HG03039 (cell line): Measurements from ENCODE around the gene ISG15.
"Not testable (repeated sequence)": the region's sequence is repeated elsewhere in the genome, so short reads cannot be mapped to it uniquely, and the experiment has no call there.

Source experiments
- ATAC-seq: cut with Tn5 transposase; IDR thresholded peaks from one replicate; pipeline ENCODE4 v1.9.1; 2021; ENCODE audit warnings: mild to moderate bottlenecking, moderate library complexity; ENCODE audit not compliant: unreplicated experiment

The ISG15 gene

DNA sequence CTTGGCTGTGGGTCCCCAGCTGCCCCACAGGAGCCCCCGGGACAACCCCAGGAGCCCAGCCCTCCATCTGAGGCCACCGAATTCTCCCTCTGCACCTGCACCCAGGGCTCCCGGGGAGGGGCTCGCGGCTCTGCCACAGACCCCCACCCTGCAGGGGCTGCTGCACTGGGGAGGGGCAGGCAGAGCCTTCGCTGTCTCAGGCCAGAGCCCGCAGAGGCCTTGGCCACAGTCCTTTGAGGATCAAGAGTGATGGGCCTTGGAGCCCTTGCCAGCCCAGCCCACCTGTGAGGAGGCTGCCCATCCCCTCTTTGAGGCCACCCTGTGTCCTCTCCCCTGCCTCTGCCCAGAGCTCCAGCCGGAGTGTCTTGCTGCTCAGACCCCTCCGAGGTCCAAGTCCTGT is 37.9 kb upstream of the ISG15 start:
- ATAC-seq: no peak

DNA sequence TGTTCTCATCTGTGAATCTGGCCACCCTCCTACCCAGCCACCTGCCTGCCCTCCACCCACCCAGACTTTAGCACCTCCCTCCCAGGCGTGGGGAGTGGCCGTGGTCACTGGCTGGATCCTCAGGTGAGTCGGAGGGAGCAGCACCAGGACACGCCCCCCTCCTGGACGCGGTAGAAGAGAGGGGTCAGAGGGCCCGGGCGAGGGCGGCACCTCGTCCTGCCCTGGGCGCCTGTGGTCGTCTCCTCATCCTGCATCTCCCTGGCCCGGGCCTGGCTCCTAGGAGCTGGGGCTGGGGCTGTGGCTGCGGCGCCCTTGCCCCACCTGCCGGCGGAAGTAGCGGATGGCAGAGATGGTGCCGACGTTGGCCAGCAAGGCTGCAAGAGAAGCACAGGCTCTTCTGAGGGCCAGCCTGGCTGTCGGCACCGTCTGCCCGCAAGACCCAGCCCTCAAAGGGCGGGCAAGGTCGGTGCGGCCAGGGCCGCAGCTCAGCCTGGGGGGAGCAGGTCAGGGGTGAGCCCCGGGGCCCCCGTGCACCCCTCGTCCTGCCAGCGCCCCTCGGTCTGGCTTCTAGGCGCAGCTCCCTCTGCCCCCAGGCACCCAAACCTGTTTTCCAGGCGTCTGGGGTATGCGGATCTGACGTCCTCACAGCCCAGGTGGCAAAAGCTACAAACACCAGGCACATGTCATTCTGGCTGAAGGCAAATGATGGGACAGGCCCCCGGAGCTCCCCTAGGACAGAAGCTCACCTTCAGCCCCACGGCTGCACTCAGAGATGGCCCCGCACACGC is 37.2 kb upstream of the ISG15 start:
- no peak for ATAC-seq

DNA sequence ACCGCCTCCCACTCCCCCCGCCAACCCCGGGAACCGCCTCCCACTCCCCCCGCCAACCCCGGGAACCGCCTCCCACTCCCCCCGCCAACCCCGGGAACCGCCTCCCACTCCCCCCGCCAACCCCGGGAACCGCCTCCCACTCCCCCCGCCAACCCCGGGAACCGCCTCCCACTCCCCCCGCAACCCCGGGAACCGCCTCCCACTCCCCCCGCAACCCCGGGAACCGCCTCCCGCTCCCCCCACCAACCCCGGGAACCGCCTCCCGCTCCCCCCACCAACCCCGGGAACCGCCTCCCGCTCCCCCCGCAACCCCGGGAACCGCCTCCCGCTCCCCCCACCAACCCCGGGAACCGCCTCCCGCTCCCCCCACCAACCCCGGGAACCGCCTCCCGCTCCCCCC is 36.5 kb upstream of the ISG15 start:
- ATAC-seq: not testable (repeated sequence)

DNA sequence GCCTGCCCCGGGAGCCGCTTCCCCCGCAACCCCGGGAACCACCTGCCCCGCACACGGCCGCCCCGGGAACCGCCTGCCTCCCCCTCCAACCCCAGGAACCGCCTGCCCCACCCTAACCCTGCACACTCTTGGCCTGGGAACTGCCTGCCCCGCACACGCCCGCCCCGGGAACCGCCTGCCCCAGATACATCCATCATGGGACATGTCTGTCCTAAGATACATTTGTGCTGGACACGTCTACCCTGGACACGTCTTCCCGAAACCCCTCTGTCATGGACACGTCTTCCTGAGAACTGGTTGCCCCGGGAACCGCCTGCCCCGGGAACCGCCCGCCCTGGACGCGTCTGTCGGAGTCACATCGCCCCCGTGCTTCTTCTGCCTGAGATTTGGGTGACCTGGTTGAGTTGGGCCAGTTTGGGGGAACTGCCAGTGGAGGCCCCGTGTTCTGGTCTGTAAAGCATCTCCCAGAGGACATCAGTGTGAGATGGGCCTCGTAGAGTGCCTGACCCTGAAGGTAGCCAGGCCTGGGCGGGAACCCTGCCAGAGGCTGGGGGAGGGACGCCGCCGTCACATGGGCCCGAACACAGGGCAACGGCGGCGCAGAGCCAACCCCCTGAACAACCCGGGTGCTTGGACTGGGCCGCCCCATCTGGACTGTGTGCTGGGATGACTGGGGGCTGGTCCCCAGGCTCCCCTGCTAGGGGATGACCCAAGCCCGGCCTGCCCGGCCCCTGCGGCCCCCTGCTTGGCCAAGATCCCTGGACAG is 35.0 kb upstream of the ISG15 start:
- ATAC-seq: no peak

DNA sequence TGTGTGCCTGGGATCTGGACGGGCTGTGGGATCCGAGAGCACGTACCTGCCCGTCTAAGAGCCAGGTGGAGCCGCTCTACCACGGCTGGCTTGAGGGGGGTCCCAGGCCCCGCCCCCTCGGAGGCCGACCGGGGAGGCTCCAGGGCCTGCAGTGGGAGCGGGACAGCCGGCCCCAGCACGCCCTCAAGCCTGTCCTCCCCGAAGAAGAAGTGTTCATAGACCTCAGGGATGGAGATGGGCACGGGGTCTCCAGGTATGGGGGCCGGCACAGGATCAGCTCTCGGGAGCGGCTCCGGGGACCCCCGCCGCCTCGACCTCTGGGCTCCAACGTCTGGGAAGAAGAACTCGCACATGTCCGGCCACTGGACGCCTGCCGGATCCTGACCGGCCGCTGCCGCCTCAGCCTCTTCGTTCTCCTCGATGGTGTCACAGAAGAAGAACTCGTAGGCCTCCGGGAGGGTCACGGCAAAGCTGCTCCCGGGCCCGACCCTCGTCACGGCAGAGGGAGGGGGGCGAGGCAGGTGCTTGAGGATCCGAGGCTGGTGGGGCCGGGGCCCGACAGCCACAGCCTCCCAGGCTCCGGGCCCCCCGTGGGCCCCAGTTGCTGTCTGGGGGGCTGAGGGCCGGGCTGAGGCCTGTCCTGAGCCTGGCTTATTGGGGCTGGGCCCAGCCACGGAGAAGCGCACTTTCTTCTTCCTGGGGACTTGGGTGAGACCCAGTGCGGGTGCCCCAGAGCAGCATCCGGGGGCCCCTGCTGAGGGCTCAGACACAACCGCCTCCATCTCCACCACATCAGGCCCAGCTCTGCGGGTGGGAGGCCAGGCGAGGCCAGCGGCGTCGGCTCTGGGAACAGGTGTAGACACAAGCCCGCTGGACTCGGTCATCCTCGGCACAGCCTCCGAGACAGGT is 34.2 kb upstream of the ISG15 start:
- no peak for ATAC-seq

DNA sequence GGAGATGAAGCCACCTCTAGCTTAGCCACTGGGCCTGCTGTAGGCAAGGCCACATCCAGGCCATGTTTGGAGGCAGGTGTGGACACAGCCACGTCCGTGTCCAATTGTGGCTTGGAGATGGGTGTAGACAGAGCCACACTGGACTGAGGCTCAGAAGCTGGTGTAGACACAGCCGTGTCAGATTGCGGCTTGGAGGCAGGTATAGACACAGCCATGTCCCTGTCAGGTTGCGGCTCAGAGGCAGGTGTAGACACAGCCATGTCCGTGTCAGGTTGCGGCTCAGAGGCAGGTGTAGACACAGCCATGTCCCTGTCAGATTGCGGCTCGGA is 33.6 kb upstream of the ISG15 start:
- ATAC-seq: no peak

DNA sequence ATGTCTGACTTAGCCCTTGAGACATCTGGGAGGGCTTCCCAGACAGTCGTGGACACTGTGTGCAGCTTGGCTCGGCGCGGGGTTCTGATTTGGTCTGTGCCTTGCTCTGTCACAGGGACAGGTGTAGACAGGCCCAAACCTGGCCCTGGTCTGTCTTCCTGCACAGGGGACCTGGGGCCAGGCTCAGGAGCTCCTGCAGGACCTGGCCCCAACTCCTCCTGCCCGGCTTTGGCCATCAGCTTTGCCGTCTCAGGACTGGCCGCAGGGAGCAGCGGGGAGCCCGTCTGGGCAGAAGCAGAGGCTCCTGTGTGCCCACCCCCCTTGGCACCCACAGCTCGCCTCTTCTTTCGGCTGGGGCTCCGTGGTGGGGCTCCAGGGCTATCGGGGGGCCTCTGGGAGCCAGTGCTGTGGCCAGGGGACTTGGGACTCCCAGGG is 33.1 kb upstream of the ISG15 start:
- ATAC-seq: no peak

DNA sequence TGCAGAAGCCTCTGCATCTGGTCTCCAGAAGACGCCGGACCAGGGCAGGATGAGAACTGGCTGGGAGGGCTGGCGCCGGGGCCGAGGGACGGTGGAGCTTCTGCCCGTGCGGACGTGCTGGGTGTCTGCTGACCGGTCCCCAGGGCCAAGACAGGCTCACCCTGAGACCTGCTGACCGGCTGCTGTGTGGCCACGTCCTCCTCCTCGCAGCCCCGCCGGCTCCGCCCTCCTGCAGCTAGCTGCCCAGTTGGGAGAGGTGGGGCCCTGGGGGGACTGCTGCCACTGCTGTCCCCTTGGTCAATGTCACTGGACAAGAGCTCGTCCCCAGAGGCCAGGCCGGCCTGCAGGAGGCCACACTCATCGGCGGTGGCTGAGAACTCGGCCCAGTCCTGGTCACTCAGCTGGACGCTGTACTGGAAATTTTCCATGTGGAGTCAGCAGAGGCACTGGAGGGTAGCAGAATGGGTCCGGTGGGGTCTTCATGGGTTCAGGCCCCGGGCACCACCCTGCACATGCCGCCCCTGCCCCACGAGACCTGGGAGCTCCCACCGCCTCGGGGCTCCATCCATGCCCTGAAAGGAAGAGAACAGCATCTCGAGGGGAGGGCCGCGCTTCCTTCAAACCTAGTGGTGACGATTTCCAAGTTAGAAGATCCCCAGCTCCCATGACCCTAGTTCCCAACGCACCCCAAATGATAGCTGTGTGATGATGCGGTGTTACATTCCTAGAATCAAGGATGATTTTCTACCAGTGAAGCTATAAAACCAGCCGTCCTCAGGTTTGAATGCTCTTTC is 32.5 kb upstream of the ISG15 start:
- no peak for ATAC-seq

DNA sequence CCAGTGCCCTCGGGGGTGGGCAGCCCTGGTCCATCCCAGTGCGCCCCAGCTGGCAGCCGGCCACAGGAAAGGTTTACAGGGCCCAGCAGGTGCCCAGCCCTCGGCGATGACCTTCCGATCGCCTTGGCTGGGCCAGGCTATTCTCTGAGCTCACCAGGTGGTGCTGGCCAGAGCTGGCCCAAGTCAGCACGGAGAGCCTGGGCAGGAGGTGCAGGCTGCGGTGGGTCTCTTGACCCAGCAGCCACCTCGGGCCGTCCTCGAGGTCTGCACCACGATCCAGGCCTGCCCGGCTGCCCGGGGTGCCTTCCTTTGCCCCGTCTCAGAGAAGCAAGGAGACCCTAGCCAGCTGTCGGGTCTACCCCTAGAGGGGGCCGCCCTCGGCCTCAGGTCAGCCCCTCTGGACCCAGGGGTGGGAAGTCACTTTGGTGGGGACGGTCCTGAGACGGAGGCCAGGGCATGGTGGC is 31.8 kb upstream of the ISG15 start:
- ATAC-seq: no peak

DNA sequence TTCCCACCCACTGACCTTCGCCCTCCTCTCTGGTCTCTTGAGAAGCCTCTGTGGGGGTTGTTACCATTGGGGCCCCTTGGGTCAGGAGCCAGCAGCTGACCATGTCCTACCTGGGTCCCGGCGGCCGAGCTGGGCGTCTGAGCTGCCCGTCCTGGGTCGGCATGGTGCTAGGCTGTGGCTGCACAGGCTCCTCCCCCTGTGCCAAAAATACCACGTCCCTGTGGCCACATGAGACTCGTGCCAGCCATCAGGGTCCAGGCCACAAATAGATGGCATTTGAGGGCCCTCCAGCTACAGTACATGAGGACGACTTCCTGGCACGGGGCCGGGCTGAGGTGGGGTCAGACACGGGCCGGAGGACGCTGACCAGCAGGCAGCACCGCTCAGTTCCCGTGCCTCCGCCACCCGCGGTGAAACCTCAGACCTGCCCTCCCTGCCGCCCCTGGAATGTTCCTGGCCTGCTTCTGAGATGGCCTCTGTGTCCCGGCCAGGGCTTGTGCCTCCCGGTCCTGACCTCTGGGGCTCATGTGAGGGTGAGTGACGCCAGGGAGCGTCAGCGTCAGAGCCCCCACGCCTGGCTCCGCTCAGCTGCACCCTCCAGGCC is 31.2 kb upstream of the ISG15 start, which contains the start of gene PERM1:
TSS of gene PERM1 (minus strand) at position 139 of the 604 bp plus-strand sequence. CDS start 1,064 bp downstream, outside the sequence.
- ATAC-seq: no peak

DNA sequence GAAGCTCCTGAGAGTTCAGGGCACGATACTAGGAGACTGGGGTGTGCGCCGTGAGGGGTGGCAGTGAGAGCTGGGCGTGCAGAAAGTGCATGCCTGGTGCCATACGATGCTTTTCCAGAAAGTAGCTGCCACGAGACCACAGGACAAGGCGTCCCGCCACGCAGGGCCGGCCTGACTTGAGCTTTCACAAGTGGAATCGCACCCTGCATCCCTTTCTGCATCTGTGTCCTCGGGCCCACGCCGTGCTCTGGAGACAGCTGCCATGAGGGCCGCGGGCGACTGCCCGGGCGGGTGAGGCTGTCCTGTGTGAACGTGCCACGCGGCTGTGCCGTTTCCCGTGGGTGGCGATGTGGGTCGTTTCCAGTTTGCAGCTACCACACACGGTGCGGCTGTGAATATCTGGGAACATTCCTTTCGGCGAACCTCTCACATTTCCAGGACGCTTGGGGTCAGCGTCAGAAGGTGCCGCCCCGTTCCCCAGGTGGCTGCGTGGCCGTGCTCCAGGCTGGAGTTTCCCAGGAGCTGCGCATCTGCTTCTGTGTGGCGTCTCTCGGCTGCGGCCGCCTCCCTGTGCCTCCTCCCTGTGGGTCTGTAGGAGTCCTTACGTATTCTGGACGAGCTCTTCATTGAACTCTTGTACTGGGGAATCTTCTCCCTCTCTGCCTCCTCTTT is 30.4 kb upstream of the ISG15 start:
- no peak for ATAC-seq

DNA sequence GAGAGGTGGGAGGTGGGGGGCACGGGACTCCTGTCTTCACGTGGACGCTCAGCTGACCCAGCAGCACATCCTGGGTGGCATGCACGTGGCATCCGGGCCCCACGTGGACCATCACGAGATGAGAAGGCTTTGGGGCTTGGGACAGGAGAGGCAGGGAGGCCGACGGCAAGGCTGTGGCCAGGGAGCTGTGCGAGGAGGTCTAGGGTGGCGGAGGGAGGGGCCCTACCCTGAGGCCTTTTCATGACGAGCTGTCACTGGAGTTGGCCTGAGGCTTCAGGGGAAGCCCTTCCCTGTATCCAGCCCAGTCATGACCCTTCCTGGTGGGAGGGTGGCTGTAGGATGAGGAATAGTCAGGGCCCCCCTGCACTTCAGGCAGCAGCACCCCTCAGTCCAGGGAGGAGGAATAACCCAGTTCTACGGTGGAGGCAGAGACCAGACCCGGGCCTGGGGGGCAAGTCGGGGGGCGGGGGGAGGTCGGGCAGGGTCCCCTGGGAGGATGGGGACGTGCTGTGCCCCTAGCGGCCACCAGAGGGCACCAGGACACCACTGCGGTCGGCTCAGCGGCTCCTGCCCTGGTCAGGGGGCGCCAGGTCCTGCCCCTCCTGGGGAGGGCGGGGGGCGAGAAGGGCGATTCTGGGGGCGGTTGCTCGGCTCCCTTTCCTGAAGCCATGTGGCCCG is 29.4 kb upstream of the ISG15 start:
- no peak for ATAC-seq

DNA sequence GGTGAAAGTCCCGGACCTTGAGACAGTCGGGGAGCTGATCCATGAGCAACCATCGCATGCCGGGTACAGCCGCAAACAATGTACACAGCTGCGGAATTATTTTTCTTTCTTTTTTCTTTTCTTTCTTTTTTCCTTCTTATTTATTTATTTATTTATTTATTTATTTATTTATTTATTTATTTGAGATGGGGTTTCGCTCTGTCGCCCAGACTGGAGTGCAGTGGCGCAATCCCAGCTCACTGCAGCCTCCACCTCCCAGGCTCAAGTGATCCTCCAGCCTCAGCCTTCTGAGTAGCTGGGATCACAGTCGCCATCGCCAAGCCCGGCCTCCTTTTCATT is 28.9 kb upstream of the ISG15 start:
- no peak for ATAC-seq

DNA sequence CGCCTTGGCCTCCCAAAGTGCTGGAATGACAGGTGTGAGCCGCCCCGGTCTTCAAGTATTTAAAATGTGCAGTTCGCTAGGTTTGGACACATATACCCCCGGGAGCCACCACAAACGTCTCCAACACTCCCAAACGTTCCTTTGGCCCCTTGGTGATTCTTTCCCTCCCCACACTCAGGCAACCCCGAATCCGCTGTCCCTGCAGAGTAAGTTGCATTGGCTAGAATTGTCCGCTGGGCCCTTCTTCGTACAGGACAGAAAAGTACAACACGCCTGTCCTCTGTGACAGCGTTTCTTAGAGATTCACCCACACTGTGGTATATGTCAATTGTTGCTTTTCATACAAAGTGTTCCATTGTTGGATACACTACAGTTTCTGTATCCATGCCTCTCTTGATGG is 28.2 kb upstream of the ISG15 start:
- no peak for ATAC-seq

DNA sequence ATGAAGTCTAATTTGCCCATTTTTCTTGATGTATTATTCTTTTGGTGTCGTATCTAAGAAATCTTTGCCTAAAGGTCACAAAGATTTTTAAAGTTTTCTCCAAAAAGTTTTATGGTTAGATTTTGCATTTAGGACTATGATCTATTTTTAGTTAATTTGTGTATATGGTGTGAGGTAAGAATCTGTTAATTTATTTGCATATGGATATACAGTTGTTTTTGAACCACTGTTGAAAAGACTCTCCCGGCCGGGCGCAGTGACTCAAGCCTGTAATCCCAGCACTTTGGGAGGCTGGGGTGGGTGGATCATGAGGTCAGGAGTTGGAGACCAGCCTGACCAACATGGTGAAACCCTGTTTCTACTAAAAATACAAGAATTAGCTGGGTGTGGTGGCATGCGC is 25.2 kb upstream of the ISG15 start:
- ATAC-seq: not testable (repeated sequence)

DNA sequence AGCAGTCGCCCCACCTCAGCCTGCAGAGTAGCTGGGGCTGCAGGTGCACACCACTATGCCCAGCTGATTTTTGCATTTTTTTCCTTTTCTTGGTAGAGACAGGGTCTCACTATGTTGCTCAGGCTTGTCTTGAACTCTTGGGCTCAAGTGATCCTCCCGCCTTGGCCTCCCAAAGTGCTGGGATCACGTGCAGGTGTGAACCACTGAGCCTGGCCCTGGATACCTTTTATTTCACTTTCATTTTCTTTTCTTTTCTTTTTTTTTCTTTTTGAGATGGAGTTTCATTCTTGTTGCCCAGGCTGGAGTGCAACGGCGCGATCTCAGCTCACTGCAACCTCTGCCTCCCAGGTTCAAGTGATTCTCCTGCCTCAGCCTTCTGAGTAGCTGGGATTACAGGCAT is 22.0 kb upstream of the ISG15 start:
- not testable (repeated sequence) for ATAC-seq

DNA sequence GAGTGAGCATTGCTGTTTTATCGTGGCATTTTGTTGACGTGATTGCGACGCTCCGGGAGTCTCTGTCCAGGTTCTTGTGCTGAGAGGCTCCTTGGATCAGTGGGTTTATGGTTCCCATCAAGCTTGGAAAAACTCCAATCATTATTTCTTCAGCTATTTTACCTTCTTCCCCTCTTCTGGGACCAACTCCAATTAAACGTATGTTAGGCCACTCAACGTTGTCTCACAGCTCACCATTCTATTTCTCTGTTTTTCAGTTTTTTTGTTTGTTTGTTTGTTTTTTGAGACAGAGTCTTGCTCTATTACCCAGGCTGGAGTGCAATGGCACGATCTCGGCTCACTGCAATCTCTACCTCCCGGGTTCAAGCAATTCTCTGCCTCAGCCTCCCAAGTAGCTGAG is 21.4 kb upstream of the ISG15 start:
- no peak for ATAC-seq

DNA sequence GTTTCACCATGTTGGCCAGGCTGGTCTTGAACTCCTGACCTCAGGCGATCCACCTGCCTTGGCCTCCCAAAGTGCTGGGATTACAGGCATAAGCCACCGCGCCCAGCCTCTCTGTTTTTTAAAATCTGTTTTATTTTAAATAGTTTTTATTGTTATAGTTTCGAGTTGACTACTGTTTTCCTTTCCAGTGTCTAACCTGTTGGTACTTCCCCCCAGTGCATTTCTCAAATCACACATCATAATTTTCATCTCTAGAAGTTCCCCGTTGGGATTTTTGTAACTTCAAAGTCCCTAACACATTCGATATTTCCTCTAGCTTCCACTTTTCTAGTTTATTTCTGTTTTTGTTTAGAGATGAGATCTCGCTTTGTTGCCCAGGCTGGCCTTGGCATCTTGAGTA is 20.9 kb upstream of the ISG15 start:
- ATAC-seq: no peak

DNA sequence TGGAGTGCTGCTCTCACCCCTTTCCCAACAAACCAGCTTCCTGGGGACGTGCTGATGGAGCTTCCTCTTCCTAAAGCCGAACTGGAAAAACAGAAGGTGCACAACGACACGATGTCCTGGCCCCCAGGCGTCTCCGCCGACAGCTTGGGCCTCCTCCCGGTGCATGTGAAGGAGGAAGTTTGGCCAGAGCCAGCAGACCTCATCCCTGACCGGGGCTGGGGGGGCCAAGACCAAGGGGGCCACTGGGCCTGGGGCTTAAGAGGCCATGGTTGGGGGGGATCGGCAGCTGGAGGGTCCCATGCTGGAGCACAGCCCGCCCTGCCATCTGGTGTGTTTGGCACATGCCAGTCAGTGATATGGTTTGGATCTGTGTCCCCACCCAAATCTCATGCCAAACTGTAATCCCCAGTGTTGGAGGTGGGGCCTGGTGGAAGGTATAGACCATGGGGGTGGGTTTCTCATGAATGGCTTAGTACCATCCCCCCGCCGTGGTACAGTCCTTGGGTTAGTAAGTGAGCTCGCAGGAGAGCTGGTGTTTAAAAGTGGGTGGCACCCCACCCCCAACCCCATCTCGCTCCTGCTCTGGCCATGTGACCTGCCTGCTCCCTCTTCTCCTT is 19.8 kb upstream of the ISG15 start:
- no peak for ATAC-seq
